Peyer's patch (tissue), 4 donors: Measurements from ENCODE around the gene RIOK3. TPM values are rescaled to one million over a fixed set of nuclear protein-coding genes. Genes with fewer than 3 reads are reported as not detected.

Source experiments
- DNase-seq, 3 donors: peaks; one replicate each; pipeline ENCODE4 v3.0.0-alpha.2; 2017 to 2019
- H3K27ac ChIP-seq, 4 donors: fragments of 200-600 bp; sonication (generic); one replicate each; pipeline ENCODE4 v1.5.1; 2016 to 2019
- H3K27me3 ChIP-seq, 2 donors: fragments of 200-600 bp; sonication (generic); one replicate each; pipeline ENCODE4 v1.5.1; 2019
- H3K36me3 ChIP-seq, 3 donors: fragments of 200-600 bp; sonication (generic); one replicate each; pipeline ENCODE4 v1.5.1; 2016 to 2019
- H3K4me1 ChIP-seq, 4 donors: fragments of 200-600 bp; sonication (generic); one replicate each; pipeline ENCODE4 v1.5.1; 2016 to 2019
- H3K4me3 ChIP-seq, 4 donors: fragments of 200-600 bp; sonication (generic); 1 replicate in 3 of 4; 2 replicates in 1 of 4; pipeline ENCODE4 v1.5.1; 2016 to 2019; ENCODE audit warnings: mild to moderate bottlenecking in 1 of 4
- H3K9me3 ChIP-seq, 4 donors: fragments of 200-600 bp; sonication (generic); one replicate each; pipeline ENCODE4 v1.5.1; 2016 to 2019; ENCODE audit warnings: mild to moderate bottlenecking in 1 of 4
- CTCF ChIP-seq, 6 experiments: fragments of 450-650 bp in 4 of 6; fragments of 200-600 bp in 2 of 6; sonication (generic) in 1 of 6; IDR thresholded peaks; one replicate each; pipeline ENCODE4 v1.5.1; 2017 to 2019; ENCODE audit warnings: antibody characterized with exemption in 6 of 6, mild to moderate bottlenecking in 3 of 6, moderate library complexity in 1 of 6
- POLR2A ChIP-seq, 2 donors: fragments of 450-650 bp; IDR thresholded peaks; one replicate each; pipeline ENCODE4 v1.5.1; 2017; ENCODE audit warnings: antibody characterized with exemption in 2 of 2, mild to moderate bottlenecking in 2 of 2, moderate library complexity in 2 of 2
- total RNA-seq, 4 donors: library from RNA; depleted of rRNA; stranded (reverse); fragments of >200 nt; gene quantifications; one replicate each; pipeline ENCODE4 v1.1.0, GENCODE V29; 2016

The RIOK3 gene
- total RNA-seq, 4 donors from 2014 or later = 66.0 to 262 (median 160) TPM

GRCh38 chr18:23460285-23461273 is 7.5 kb downstream of the RIOK3 start:
- Histone ChIP-seq H3K27ac (peak overlapping the region in 3 of 4 donors; percentile 33 to 75 (median 60)), H3K27me3 (no peaks in the 10 kb centered on the region), H3K4me1 (peaks cover 0 to 60% (median 9%) of the 10 kb centered on the region in 4 donors), H3K9me3 (no peaks in the 10 kb centered on the region), H3K36me3 (peaks cover 0 to 41% (median 4%) of the 10 kb centered on the region in 3 donors), H3K4me3 (peak overlapping the region in 2 of 4 donors; percentile 4 to 8)
- TF ChIP-seq CTCF (IDR thresholded peaks at IDR 0.05) = peak in 1 of 6 experiments; percentile 9
- TF ChIP-seq POLR2A (IDR thresholded peaks at IDR 0.05) = peak; percentile 16 to 33
- peak in 1 of 3 donors; percentile 79 for DNase-seq

GRCh38 chr18:23462876-23463275 is 9.8 kb downstream of the RIOK3 start:
- TF ChIP-seq POLR2A (IDR thresholded peaks at IDR 0.05) = no peak
- TF ChIP-seq CTCF (IDR thresholded peaks at IDR 0.05) = no peak
- H3K4me3 ChIP-seq = no peak overlapping the region
- H3K36me3 ChIP-seq = peaks cover 0 to 58% (median 4%) of the 10 kb centered on the region in 3 donors
- H3K4me1 ChIP-seq = peaks cover 0 to 40% (median 9%) of the 10 kb centered on the region in 4 donors
- H3K27ac ChIP-seq = no peak overlapping the region
- no peaks in the 10 kb centered on the region for H3K9me3 ChIP-seq
- no peak for DNase-seq
- H3K27me3 ChIP-seq = no peaks in the 10 kb centered on the region

- no peak overlapping the region for H3K27ac ChIP-seq
- peaks cover 0 to 98% (median 3%) of the 10 kb centered on the region in 3 donors for H3K36me3 ChIP-seq
- no peak for TF ChIP-seq CTCF (IDR thresholded peaks at IDR 0.05)
- no peak for TF ChIP-seq POLR2A (IDR thresholded peaks at IDR 0.05)
- H3K4me3 ChIP-seq = no peak overlapping the region
- H3K9me3 ChIP-seq = no peaks in the 10 kb centered on the region
- no peak for DNase-seq
- no peaks in the 10 kb centered on the region for H3K4me1 ChIP-seq
- H3K27me3 ChIP-seq = no peaks in the 10 kb centered on the region
These were observed 15.8 kb downstream of the RIOK3 start for GRCh38 chr18:23468753-23469459.

GRCh38 chr18:23470620-23471387 is 17.7 kb downstream of the RIOK3 start:
- no peaks in the 10 kb centered on the region for H3K9me3 ChIP-seq
- H3K27ac ChIP-seq = no peak overlapping the region
- H3K4me1 ChIP-seq = no peaks in the 10 kb centered on the region
- TF ChIP-seq CTCF (IDR thresholded peaks at IDR 0.05) = no peak
- TF ChIP-seq POLR2A (IDR thresholded peaks at IDR 0.05) = no peak
- H3K27me3 ChIP-seq = no peaks in the 10 kb centered on the region
- H3K36me3 ChIP-seq = peaks cover 0 to 98% (median 3%) of the 10 kb centered on the region in 3 donors
- no peak overlapping the region for H3K4me3 ChIP-seq
- no peak for DNase-seq

- Histone ChIP-seq H3K9me3 (no peaks in the 10 kb centered on the region), H3K27me3 (no peaks in the 10 kb centered on the region), H3K36me3 (peaks cover 0 to 98% (median 3%) of the 10 kb centered on the region in 3 donors), H3K4me3 (no peak overlapping the region), H3K4me1 (no peaks in the 10 kb centered on the region), H3K27ac (no peak overlapping the region)
- no peak for TF ChIP-seq POLR2A (IDR thresholded peaks at IDR 0.05)
- TF ChIP-seq CTCF (IDR thresholded peaks at IDR 0.05) = no peak
- no peak for DNase-seq
These were observed 18.4 kb downstream of the RIOK3 start for GRCh38 chr18:23471486-23471885.
